Mammary epithelial cell (primary cell): ENCODE measurements around the gene GOLGA5.
"Not testable (repeated sequence)": the region's sequence is repeated elsewhere in the genome, so short reads cannot be mapped to it uniquely, and the experiment has no call there.

ENCODE experiments used
- CTCF ChIP-seq, 2 donors: IDR thresholded peaks in 1 of 2; conservative IDR thresholded peaks in 1 of 2; 2 replicates each; pipeline ENCODE4 v1.5.1; 2011 to 2012; ENCODE audit warnings: inconsistent platforms in 2 of 2, low read length in 2 of 2, mild to moderate bottlenecking in 2 of 2, control low read depth in 1 of 2, low read depth in 1 of 2; ENCODE audit not compliant: insufficient read depth in 1 of 2; ENCODE audit errors: extremely low read depth in 1 of 2
- EZH2 ChIP-seq: IDR thresholded peaks from 2 replicates; pipeline ENCODE4 v1.6.1; 2012; ENCODE audit warnings: low read length, inconsistent platforms, borderline replicate concordance

GRCh38 chr14:92853136-92853535 lies 59.0 kb downstream of the GOLGA5 start:
- not testable (repeated sequence) for TF ChIP-seq CTCF (conservative IDR thresholded peaks at IDR 0.05 in 1 of 2, IDR thresholded peaks at IDR 0.05 in 1 of 2; ENCODE audit: extremely low read depth in 1 of 2, insufficient read depth in 1 of 2, low read depth in 1 of 2, low read length in 2 of 2); EZH2
